DOHH2 (cell line): ENCODE measurements around the gene HOXB1.

Experiments
- EZH2phosphoT487 ChIP-seq: fragments of 200-600 bp; sonication (generic); IDR thresholded peaks from 2 replicates; pipeline ENCODE4 v1.6.1; 2017; ENCODE audit warnings: borderline replicate concordance, mild to moderate bottlenecking, antibody characterized with exemption, low read length, moderate library complexity, mixed read lengths
- TF ChIP-seq, protein P1 (sequence below): fragments of 200-600 bp; sonication (generic); IDR thresholded peaks from one replicate; pipeline ENCODE4 v1.5.1; 2014; ENCODE audit warnings: antibody characterized with exemption, mild to moderate bottlenecking, low read depth, low read length; ENCODE audit not compliant: poor library complexity, severe bottlenecking

DNA sequence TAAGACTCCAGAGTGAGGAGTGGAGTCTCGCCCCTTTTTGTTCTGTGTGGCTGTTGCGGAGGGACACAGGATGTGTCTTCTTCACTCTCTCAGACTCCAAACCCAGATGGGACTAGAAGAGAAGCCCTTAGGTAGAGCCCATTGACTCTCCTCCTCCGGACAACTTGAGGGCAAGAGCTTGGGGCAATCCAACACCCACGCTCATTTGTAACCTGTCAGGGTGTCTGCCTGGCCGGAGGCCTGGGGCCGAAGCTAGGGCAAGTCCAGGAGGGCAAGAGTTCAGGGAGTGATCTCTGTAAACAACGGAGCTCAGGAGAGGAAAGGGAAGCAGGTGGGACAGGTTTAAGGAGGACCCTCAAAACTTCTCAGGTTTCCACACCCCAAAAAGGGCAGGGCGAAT, 1.4 kb upstream of the HOXB1 start:
- TF ChIP-seq, protein P1, sequence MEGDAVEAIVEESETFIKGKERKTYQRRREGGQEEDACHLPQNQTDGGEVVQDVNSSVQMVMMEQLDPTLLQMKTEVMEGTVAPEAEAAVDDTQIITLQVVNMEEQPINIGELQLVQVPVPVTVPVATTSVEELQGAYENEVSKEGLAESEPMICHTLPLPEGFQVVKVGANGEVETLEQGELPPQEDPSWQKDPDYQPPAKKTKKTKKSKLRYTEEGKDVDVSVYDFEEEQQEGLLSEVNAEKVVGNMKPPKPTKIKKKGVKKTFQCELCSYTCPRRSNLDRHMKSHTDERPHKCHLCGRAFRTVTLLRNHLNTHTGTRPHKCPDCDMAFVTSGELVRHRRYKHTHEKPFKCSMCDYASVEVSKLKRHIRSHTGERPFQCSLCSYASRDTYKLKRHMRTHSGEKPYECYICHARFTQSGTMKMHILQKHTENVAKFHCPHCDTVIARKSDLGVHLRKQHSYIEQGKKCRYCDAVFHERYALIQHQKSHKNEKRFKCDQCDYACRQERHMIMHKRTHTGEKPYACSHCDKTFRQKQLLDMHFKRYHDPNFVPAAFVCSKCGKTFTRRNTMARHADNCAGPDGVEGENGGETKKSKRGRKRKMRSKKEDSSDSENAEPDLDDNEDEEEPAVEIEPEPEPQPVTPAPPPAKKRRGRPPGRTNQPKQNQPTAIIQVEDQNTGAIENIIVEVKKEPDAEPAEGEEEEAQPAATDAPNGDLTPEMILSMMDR, result no peak
- no peak for TF ChIP-seq EZH2phosphoT487
